ENCODE data around the gene SNX30.
"Not testable (repeated sequence)": the region's sequence is repeated elsewhere in the genome, so short reads cannot be mapped to it uniquely, and the experiment has no call there.

Gene SNX30, protein sequence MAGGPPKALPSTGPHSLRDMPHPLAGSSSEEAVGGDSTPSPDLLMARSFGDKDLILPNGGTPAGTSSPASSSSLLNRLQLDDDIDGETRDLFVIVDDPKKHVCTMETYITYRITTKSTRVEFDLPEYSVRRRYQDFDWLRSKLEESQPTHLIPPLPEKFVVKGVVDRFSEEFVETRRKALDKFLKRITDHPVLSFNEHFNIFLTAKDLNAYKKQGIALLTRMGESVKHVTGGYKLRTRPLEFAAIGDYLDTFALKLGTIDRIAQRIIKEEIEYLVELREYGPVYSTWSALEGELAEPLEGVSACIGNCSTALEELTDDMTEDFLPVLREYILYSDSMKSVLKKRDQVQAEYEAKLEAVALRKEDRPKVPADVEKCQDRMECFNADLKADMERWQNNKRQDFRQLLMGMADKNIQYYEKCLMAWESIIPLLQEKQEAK

GRCh38 chr9:112750016-112750763 lies at the start of gene SNX30:
Gene SNX30 (plus strand): TSS chr9:112750760. CDS start chr9:112751002, 242 bp downstream.
- DNase-seq (ENCODE audit: low spot score), result peak; percentile 93

GRCh38 chr9:112703304-112703703 lies 47.3 kb upstream of the SNX30 start:
- no peak for DNase-seq (ENCODE audit: low spot score)

DNA sequence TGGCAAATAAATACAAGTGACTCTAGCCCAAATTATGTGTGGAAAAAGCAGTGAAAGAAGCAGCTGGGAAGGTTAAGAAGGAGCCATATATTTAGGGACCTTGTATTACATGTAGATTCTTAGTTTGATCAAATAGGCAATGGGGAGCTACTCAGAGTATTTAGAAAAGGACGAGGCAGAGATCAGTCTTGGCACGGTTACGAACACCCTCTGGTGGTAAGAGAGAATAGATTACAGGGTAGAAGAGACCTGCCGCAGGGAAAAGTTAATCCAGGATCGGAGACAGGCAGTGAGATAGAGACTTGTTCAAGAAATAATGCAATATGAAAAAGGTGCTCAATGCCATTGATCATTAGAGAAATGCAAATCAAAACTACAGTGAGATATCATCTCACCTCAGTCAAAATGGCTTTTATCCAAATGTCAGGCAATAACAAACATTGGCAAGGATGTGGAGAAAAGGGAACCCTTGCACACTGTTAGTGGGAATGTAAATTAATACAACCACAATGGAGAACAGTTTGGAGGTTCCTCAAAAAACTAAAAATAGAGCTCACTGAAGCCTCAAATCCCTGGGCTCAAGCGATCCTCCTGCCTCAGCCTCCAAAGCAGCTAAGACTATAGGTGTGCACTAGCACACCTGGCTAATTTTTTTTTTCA lies 44.7 kb upstream of the SNX30 start:
- DNase-seq (ENCODE audit: low spot score), result peak; percentile 58

DNA sequence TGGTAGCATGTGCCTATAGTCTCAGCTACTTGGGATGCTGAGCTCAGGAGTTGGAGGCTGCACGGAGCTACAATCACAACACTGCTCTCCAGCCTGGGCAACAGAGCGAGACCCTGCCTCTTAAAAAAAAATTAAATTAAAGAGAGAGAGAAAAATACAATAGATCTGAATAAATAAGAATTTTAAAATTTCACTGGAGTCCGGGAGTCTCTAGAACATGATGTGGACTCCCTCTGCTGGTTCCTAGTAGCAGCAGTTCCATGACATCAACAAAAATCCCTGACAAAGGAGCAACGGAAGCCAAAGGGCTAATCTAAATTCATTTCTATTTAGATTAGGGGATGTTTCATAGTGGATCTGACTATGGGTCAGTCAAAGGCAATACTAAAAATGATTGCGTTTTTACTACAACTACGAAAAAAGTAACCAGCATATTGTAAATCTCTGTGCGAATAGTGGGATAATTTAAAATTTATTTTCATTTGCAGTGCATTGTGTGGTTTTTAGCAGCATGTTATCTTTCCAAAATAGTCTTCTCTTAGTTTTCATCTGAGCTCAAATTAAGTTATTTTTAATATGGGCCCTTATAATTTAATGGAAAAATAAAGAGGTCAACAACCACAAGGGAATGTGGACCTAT lies 39.4 kb upstream of the SNX30 start:
- peak; percentile 64 for DNase-seq (ENCODE audit: low spot score)

DNA sequence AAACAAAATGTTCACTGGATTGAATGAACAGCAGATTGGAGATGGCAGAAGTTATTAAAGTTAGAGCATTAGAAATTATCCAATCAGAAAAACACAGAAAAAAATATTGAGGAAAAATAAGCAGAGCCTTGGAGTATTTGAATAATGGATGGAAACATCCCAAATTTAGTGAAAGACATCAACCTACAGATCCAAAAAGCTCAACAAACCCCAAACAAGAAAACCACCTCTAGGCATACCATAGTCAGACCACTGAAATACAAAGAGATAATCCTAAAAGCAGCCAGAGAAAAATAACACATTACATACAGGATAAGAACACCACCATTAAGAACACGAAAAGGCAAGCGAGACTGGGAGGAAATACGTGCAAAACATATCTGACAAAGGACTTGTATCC lies 37.9 kb upstream of the SNX30 start:
- DNase-seq (ENCODE audit: low spot score), result no peak

- peak; percentile 97 for DNase-seq (ENCODE audit: low spot score)
Measured at GRCh38 chr9:112717661-112718331, 32.8 kb upstream of the SNX30 start, which contains the start of gene INIP. Gene INIP (minus strand): TSS chr9:112718117. CDS start chr9:112716485, 1,632 bp downstream.

GRCh38 chr9:112719241-112719691 lies 31.3 kb upstream of the SNX30 start:
- no peak for DNase-seq (ENCODE audit: low spot score)

DNA sequence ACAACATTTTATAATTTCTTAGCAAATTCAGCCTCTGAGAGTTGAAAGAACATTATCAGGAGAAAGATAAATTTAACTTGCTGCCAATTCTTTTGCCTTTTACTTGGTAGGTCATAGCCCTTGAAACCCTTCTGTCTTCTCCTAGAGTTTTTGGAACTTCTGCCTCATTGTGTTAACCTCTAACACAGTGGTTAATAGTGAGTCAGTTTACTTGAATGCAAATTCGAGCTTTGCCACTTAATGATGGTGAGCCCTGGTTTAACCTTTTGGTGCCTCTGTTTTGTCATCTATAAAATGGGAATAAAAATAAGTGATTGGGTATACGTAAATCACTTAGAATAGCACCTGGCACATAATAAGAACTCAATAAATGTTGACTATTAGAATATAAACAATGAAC lies 30.9 kb upstream of the SNX30 start:
- no peak for DNase-seq (ENCODE audit: low spot score)

- no peak for DNase-seq (ENCODE audit: low spot score)
Measured at GRCh38 chr9:112720113-112720780, 30.3 kb upstream of the SNX30 start.

DNA sequence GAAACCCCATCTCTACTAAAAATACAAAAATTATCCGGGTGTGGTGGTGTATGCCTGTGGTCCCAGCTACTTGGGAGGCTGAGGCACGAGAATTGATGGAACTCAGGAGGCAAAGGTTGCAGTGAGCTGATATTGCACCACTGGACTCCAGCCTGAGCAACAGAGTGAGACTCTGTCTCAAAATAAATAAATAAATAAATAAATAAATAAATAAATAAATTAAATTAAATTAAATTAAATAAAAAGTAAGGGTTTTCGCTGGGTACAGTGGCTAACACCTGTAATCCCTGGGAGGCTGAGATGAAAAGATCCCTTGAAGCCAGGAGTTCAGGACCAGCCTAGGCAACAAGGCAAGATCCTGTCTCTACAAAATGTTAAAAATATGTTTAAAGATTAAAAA lies 27.8 kb upstream of the SNX30 start:
- DNase-seq (ENCODE audit: low spot score), result not testable (repeated sequence)

DNA sequence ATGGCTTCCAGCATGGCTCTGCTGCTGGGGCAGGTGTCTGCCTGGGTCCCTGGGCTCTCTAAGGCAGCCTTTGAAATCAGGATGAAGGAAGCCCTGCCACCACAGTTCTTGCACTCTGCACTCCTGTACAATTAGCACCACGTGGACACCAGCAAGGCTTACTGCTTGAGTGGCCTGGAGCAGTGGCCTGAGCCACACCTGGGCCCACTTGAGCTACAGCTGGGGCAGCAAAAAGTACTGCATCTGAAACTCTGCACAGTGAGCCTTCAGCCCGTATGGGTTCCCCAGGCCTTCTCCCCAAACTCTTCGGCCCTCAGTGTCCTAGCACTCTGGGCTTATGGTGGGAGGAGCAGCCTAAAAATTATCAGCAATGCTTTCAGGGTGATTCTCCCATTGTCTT lies 24.6 kb upstream of the SNX30 start:
- DNase-seq (ENCODE audit: low spot score), result no peak

GRCh38 chr9:112726428-112726827 lies 24.1 kb upstream of the SNX30 start:
- DNase-seq (ENCODE audit: low spot score), result no peak

- no peak for DNase-seq (ENCODE audit: low spot score)
Measured at GRCh38 chr9:112728401-112728800, 22.2 kb upstream of the SNX30 start.

- no peak for DNase-seq (ENCODE audit: low spot score)
Measured at GRCh38 chr9:112731971-112732370, 18.6 kb upstream of the SNX30 start.

- DNase-seq (ENCODE audit: low spot score), result no peak
Measured at GRCh38 chr9:112734892-112735291, 15.7 kb upstream of the SNX30 start.

DNA sequence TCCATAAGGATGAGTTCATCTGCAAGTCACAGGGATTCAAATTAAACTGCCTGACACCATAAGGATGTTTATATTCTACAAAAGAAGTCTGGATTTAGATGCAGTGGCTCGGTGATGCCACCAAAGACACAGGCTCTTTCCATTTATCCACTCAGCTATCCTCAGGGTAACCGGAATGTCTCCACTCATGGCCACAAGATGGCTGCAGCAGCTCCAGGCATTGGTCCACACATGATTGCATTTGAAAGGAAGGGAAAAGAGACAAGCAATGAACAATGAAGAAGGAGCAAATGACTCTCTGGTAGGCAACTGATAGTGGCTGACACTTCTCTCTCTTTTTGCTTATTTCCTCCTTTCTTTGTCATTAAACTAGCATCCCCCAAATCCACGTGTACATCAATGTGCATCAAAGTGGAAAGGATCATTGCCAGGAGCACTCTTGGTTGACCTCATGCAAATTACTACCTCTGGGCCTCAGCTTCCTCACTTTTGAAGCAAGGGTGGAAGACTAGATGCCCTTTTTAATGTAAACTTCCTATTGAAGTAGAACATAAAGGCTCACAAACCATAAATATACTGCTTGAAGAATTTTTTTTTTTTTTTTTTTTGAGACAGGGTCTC lies 7.2 kb upstream of the SNX30 start:
- DNase-seq (ENCODE audit: low spot score), result no peak

- DNase-seq (ENCODE audit: low spot score), result no peak
Measured at GRCh38 chr9:112744177-112744576, 6.4 kb upstream of the SNX30 start.

- DNase-seq (ENCODE audit: low spot score), result peak; percentile 98
Measured at GRCh38 chr9:112747094-112747493, 3.5 kb upstream of the SNX30 start.

GRCh38 chr9:112750764-112751055 lies 150 bp downstream of the SNX30 start:
- DNase-seq (ENCODE audit: low spot score), result no peak

- DNase-seq (ENCODE audit: low spot score), result peak; percentile 53
Measured at GRCh38 chr9:112751056-112751795, 666 bp downstream of the SNX30 start.
